ENCODE results near the gene KRTAP21-1.

Gene KRTAP21-1

GRCh38 chr21:30740462-30740861 lies 14.8 kb downstream of the KRTAP21-1 start:
- no peak overlapping the region for H3K4me3 ChIP-seq (ENCODE audit: low read depth, low read length, poor library complexity, severe bottlenecking)
- H3F3A ChIP-seq (ENCODE audit: insufficient read depth, low read length) = no peaks in the 10 kb centered on the region
- TF ChIP-seq EZH2 (IDR thresholded peaks at IDR 0.05; ENCODE audit: borderline replicate concordance, low read length) = no peak
- no peak for TF ChIP-seq CTCF (IDR thresholded peaks at IDR 0.05; ENCODE audit: low read length)
- H3K4me2 ChIP-seq (ENCODE audit: low read length) = no peak overlapping the region
- H3K27ac ChIP-seq (ENCODE audit: low read depth, low read length, poor library complexity, severe bottlenecking) = no peak overlapping the region
- H3K36me3 ChIP-seq (ENCODE audit: insufficient read depth, low read length) = no peaks in the 10 kb centered on the region
- no peaks in the 10 kb centered on the region for H4K20me1 ChIP-seq (ENCODE audit: insufficient read depth, low read length)
- H3K9me3 ChIP-seq (ENCODE audit: low read length) = no peaks in the 10 kb centered on the region
- no peaks in the 10 kb centered on the region for H3K9me2 ChIP-seq (ENCODE audit: low read depth, low read length)
- H3K4me1 ChIP-seq (ENCODE audit: insufficient read depth, low read length, severe bottlenecking) = no peaks in the 10 kb centered on the region
- H2AFZ ChIP-seq (ENCODE audit: low read length) = no peak overlapping the region
- H3K9ac ChIP-seq (ENCODE audit: low read length) = no peak overlapping the region
- no peaks in the 10 kb centered on the region for H3K27me3 ChIP-seq (ENCODE audit: insufficient read depth, low read length)
- no peaks in the 10 kb centered on the region for H3K79me2 ChIP-seq (ENCODE audit: insufficient read depth, low read length)

GRCh38 chr21:30733026-30733425 lies 22.2 kb downstream of the KRTAP21-1 start:
- Histone ChIP-seq H2AFZ (ENCODE audit: low read length) (no peak overlapping the region), H4K20me1 (ENCODE audit: insufficient read depth, low read length) (no peaks in the 10 kb centered on the region)
- TF ChIP-seq EZH2 (IDR thresholded peaks at IDR 0.05; ENCODE audit: borderline replicate concordance, low read length) = no peak
- TF ChIP-seq CTCF (IDR thresholded peaks at IDR 0.05; ENCODE audit: low read length) = no peak

GRCh38 chr21:30726726-30727125 lies 28.5 kb downstream of the KRTAP21-1 start:
- Histone ChIP-seq H2AFZ (ENCODE audit: low read length) (no peak overlapping the region), H3F3A (ENCODE audit: insufficient read depth, low read length) (no peaks in the 10 kb centered on the region), H3K79me2 (ENCODE audit: insufficient read depth, low read length) (no peaks in the 10 kb centered on the region), H3K36me3 (ENCODE audit: insufficient read depth, low read length) (no peaks in the 10 kb centered on the region), H3K9me2 (ENCODE audit: low read depth, low read length) (no peaks in the 10 kb centered on the region), H3K27me3 (ENCODE audit: insufficient read depth, low read length) (no peaks in the 10 kb centered on the region), H4K20me1 (ENCODE audit: insufficient read depth, low read length) (no peaks in the 10 kb centered on the region), H3K4me3 (ENCODE audit: low read depth, low read length, poor library complexity, severe bottlenecking) (no peak overlapping the region), H3K9me3 (ENCODE audit: low read length) (no peaks in the 10 kb centered on the region), H3K27ac (ENCODE audit: low read depth, low read length, poor library complexity, severe bottlenecking) (no peak overlapping the region), H3K9ac (ENCODE audit: low read length) (no peak overlapping the region), H3K4me2 (ENCODE audit: low read length) (no peak overlapping the region), H3K4me1 (ENCODE audit: insufficient read depth, low read length, severe bottlenecking) (no peaks in the 10 kb centered on the region)
- no peak for TF ChIP-seq CTCF (IDR thresholded peaks at IDR 0.05; ENCODE audit: low read length)
- no peak for TF ChIP-seq EZH2 (IDR thresholded peaks at IDR 0.05; ENCODE audit: borderline replicate concordance, low read length)

More at GRCh38 chr21:30733026-30733425, 22.2 kb downstream of the KRTAP21-1 start:
- H3K27me3 ChIP-seq (ENCODE audit: insufficient read depth, low read length) = no peaks in the 10 kb centered on the region
- H3K4me2 ChIP-seq (ENCODE audit: low read length) = no peak overlapping the region
- H3K4me3 ChIP-seq (ENCODE audit: low read depth, low read length, poor library complexity, severe bottlenecking) = no peak overlapping the region
- no peak overlapping the region for H3K27ac ChIP-seq (ENCODE audit: low read depth, low read length, poor library complexity, severe bottlenecking)
- no peaks in the 10 kb centered on the region for H3K4me1 ChIP-seq (ENCODE audit: insufficient read depth, low read length, severe bottlenecking)
- H3K9me2 ChIP-seq (ENCODE audit: low read depth, low read length) = no peaks in the 10 kb centered on the region
- no peaks in the 10 kb centered on the region for H3K79me2 ChIP-seq (ENCODE audit: insufficient read depth, low read length)
- no peaks in the 10 kb centered on the region for H3F3A ChIP-seq (ENCODE audit: insufficient read depth, low read length)
- H3K9ac ChIP-seq (ENCODE audit: low read length) = no peak overlapping the region
- H3K36me3 ChIP-seq (ENCODE audit: insufficient read depth, low read length) = no peaks in the 10 kb centered on the region
- H3K9me3 ChIP-seq (ENCODE audit: low read length) = no peaks in the 10 kb centered on the region

Measured in OCI-LY1 (cell line).